DMS153 treated with DMSO at 0.1 percent for 48 hours (cell line): Measurements from ENCODE around the gene DPPA2.

Experiments used
- DNase-seq: peaks from one replicate; lab custom pipeline; 2025; ENCODE audit not compliant: unreplicated experiment; lab: John Stamatoyannopoulos, UW

DPPA2 gene

DNA sequence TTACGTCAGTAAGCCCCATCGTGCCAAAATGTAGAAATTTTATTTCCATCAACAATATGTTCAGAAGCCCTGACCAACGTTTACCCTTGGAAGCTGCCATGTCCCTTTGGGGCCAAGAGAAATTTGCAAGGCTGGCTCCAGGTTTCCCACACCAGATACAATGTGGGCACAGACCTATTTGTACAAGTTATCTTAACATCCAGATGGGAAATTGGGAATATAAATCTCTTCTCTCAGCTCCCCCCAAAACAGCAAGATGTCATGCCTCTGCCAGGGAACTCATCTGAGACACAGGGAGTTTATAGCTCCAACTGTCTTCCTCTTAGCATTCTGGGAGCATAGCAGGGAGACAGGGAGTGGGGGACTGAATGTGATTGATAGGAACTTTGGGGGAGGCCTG is 9.3 kb upstream of the DPPA2 start:
- DNase-seq, result no peak

GRCh38 chr3:109325109-109325508 is 8.8 kb upstream of the DPPA2 start:
- DNase-seq, result no peak

DNA sequence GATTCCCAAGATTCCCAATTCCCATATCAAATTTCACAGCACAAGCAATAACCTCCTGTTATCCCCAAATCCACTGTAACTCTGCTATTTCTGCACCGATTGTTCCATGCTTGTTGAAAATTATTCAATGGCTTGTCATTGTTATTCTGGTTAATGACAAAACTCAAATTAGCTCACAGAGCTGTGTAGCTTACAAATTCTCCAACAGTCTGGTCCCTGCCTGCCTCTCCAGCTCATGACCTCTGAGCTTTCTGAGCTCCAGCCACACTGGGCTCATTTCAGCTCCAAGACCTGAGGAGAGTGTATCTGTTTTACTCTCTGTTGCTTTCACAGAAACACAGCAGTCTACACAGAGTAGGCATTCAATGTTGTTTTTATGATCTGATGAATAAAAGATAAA is 3.3 kb downstream of the DPPA2 start:
- no peak for DNase-seq

DNA sequence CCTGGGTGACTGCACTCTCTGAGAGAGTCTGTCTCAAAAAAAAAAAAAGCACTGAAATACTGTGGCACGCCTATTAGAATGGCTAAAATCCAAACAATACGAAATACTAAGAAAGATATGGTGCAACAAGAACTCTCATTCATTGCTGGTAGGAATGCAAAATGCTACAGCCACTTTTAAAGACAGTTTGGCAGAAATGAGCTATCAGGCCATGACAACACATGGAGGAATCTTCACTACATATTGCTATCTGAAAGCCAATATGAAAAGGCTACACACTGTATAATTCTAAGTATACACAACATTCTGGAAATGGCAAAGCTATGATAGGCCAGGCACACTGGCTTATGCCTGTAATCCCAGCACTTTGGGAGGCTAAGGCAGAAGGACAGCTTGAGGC is 18.8 kb downstream of the DPPA2 start:
- DNase-seq, result no peak

GRCh38 chr3:109284071-109284470 is 32.2 kb downstream of the DPPA2 start:
- DNase-seq, result no peak

GRCh38 chr3:109278546-109278945 is 37.8 kb downstream of the DPPA2 start:
- no peak for DNase-seq

DNA sequence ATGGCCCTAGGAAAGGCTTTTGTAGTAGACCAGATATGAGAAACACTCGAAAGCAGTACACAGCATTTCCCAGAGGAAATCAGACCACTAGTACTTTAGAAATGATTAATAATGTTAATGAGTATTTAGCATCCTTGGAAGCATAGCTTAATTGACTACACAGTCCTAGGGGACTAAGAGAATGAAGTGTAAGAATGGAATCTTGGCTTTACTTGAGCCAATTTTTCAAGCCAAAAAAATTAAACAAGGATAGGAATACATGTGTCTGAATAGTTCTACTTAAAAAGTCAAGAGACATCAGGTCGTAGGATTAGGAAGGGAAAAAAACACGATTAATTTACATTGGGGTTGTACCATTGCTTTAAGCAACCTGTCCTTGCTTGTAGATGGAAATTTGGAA is 38.2 kb downstream of the DPPA2 start:
- no peak for DNase-seq

GRCh38 chr3:109275702-109276293 is 40.5 kb downstream of the DPPA2 start:
- no peak for DNase-seq

GRCh38 chr3:109270779-109271178 is 45.5 kb downstream of the DPPA2 start:
- no peak for DNase-seq

DNA sequence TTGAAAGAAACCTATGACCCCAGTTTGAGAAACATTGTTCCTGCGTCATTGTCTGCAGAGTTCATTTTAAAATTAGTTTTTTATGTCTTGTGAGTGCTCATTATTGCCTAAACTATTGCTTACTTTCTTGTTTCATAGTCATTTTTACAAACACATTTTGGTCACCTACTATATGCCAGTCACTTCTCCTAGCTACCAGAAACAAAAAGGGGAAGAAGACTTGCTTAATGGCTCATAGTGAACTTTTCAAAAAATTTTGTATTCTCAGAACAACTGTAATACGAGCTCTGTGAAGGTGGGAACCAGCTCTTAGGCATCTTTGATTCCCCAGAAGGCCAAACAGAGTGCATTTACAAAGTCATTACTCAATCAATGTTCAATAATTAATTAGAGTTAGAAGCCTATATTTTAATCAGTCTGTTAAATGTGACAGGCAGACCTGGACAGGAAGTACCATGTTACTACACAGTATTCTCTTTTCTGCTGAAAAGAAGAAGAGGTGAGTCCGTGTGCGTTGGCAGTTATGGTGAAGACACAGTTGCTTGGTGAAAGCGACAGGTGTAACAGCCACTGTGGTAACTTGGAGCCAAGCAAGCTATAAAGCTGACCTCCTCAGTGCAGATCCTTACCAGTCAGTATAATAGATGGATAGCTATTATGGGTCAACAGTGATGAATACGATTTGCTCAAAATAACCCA is 46.6 kb downstream of the DPPA2 start:
- DNase-seq, result no peak

DNA sequence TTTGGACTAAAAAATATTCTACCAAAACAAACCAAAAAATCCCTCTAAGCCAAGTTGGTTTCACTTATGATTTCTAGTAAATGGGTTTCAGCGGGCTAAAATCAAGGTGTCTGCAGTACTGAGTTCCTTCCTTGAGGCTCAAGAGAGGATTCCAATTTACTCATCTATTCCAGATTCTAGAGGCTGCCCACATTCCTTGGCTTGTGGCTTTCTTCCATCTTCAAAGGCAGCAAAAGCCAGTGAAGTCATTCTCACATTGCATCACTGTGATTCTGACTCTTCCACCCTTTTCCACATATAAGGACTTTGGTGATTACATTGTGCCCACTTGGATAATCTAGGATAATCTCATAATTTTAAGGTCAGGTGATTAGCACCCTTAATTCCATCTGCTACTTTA is 48.1 kb downstream of the DPPA2 start:
- DNase-seq, result no peak

DNA sequence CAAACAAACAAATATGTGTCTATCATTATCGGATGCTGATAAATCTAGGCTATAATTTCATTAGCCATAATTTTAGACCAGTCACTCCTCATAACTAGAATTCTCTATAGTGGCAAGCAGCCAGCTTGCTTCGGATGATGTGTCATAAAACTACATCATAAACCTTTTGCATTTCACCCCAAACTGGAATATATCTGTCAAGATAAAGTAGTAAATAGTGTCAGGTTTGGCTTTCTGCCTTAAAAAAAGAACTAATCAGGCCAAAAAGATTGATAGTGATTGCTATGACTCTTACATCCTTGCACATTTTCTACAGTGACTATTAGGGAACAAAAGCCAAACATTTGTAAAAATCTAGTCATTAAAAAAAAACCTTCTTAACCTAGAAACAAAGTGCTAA is 51.0 kb downstream of the DPPA2 start:
- no peak for DNase-seq

- no peak for DNase-seq
These were observed 59.0 kb downstream of the DPPA2 start for GRCh38 chr3:109257269-109257668.

- no peak for DNase-seq
These were observed 61.5 kb downstream of the DPPA2 start for GRCh38 chr3:109254770-109255169.

DNA sequence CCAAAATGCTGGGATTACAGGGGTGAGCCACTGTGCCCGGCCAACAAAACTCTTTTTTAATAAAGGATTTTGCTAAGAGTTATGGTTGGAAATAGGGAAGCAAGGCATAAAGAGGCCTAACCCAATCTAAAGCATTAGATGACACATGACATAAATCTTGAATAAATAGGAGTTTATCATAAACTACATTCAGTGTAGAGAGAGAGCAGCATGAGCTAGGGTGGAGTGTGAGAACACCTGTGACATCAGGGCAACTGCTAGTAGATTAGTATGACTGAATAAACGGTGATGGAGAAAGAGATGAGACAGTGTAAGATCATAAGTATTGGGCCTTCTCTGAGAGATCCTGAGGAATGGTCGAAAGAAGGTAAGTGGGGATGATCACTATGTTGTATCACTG is 63.7 kb downstream of the DPPA2 start:
- no peak for DNase-seq
